H1 (cell line): Measurements from ENCODE around the gene DIO3. TPM values are rescaled to one million over a fixed set of nuclear protein-coding genes. Genes with fewer than 3 reads are reported as not detected.

Experiments used
- CTCF ChIA-PET: fragments of 300-600 bp; sonication (Branson Sonifier 250); formaldehyde crosslinking; loops from one replicate; lab custom pipeline; 2021; ENCODE audit not compliant: partially characterized antibody; lab: Charles Lee
- POLR2A ChIA-PET: fragments of 300-600 bp; sonication (Branson Sonifier 250); formaldehyde crosslinking; loops from one replicate; lab custom pipeline; 2021; ENCODE audit warnings: inconsistent platforms; ENCODE audit not compliant: partially characterized antibody; lab: Charles Lee
- DNase-seq, 2 experiments: peaks; one replicate each; pipeline versions ENCODE4 v3.0.0 to v3.0.0-alpha.2; 2010 to 2022; ENCODE audit warnings: low spot score in 2 of 2, low read depth in 1 of 2, mixed read lengths in 1 of 2
- FAIRE-seq: peaks from 2 replicates; lab custom pipeline; 2011; peaks lifted over from hg19 to GRCh38; lab: Jason Lieb, UNC
- H2AFZ ChIP-seq: 2 replicates; pipeline ENCODE4 v1.8.1; 2012; ENCODE audit warnings: low read length, inconsistent platforms
- H2AK5ac ChIP-seq: 2 replicates; pipeline ENCODE4 v1.6.1; 2013; ENCODE audit warnings: low read depth, low read length
- H2BK120ac ChIP-seq: replicated peaks from 2 replicates; pipeline ENCODE3; 2013; ENCODE audit warnings: low read depth, low read length, inconsistent platforms
- H2BK12ac ChIP-seq: 2 replicates; pipeline ENCODE4 v1.6.1; 2013; ENCODE audit warnings: low read depth, low read length
- H2BK15ac ChIP-seq: 2 replicates; pipeline ENCODE4 v1.6.1; 2013; ENCODE audit warnings: low read length
- H2BK20ac ChIP-seq: 2 replicates; pipeline ENCODE4 v1.6.1; 2013; ENCODE audit warnings: low read length
- H2BK5ac ChIP-seq: 2 replicates; pipeline ENCODE4 v1.6.1; 2013; ENCODE audit warnings: low read depth, low read length
- H3K14ac ChIP-seq: 2 replicates; pipeline ENCODE4 v1.6.1; 2013; ENCODE audit warnings: inconsistent platforms; ENCODE audit not compliant: insufficient read length
- H3K18ac ChIP-seq: 2 replicates; pipeline ENCODE4 v1.6.1; 2013; ENCODE audit warnings: low read length; ENCODE audit errors: extremely low read depth
- H3K23ac ChIP-seq: 2 replicates; pipeline ENCODE4 v1.6.1; 2013; ENCODE audit warnings: inconsistent platforms; ENCODE audit not compliant: insufficient read length
- H3K23me2 ChIP-seq: 2 replicates; pipeline ENCODE4 v1.6.1; 2013; ENCODE audit warnings: low read depth, low read length
- H3K27ac ChIP-seq: 2 replicates; pipeline ENCODE4 v1.6.1; 2011; ENCODE audit warnings: low read depth, low read length, inconsistent platforms
- H3K27me3 ChIP-seq, 4 experiments: replicated peaks in 1 of 4; 1 replicate in 1 of 4; 2 replicates in 3 of 4; pipeline versions ENCODE4 v1.6.1 to v1.8.1; 2011 to 2013; ENCODE audit warnings: low read length in 3 of 4, mild to moderate bottlenecking in 3 of 4, inconsistent platforms in 2 of 4, mixed read lengths in 2 of 4, moderate library complexity in 1 of 4; ENCODE audit not compliant: control insufficient read depth in 3 of 4, insufficient read depth in 3 of 4; ENCODE audit errors: extremely low read depth in 1 of 4
- H3K36me3 ChIP-seq, 4 experiments: 2 replicates each; pipeline versions ENCODE4 v1.6.1 to v1.8.1; 2011 to 2013; ENCODE audit warnings: mild to moderate bottlenecking in 4 of 4, low read length in 3 of 4, moderate library complexity in 2 of 4, control low read depth in 1 of 4, inconsistent platforms in 1 of 4; ENCODE audit not compliant: insufficient read depth in 4 of 4, control insufficient read depth in 2 of 4
- H3K4ac ChIP-seq: replicated peaks from 2 replicates; pipeline ENCODE3; 2013; ENCODE audit warnings: low read length, low read depth, mixed read lengths, inconsistent platforms; ENCODE audit not compliant: insufficient read length
- H3K4me1 ChIP-seq, 4 experiments: replicated peaks in 1 of 4; 1 replicate in 1 of 4; 2 replicates in 3 of 4; pipeline versions ENCODE4 v1.6.1 to v1.8.1; 2011 to 2013; ENCODE audit warnings: low read length in 3 of 4, inconsistent platforms in 2 of 4, mixed read lengths in 1 of 4; ENCODE audit not compliant: insufficient read depth in 4 of 4, control insufficient read depth in 3 of 4
- H3K4me2 ChIP-seq, 2 experiments: 2 replicates each; pipeline versions ENCODE4 v1.6.1 to v1.8.1; 2011 to 2013; ENCODE audit warnings: low read depth in 2 of 2, low read length in 2 of 2, control low read depth in 1 of 2, inconsistent platforms in 1 of 2, mild to moderate bottlenecking in 1 of 2; ENCODE audit not compliant: insufficient read depth in 1 of 2
- H3K4me3 ChIP-seq, 4 experiments: fragments of 200-600, 300-600 bp in 1 of 4; sonication (generic), shearing (Covaris generic), sonication (Bioruptor Twin) in 1 of 4; 2 replicates each; pipeline versions ENCODE4 v1.5.1 to v1.8.1; 2011 to 2016; ENCODE audit warnings: low read length in 4 of 4, low read depth in 3 of 4, control low read depth in 2 of 4, inconsistent platforms in 2 of 4, mild to moderate bottlenecking in 2 of 4, mixed read lengths in 1 of 4, moderate library complexity in 1 of 4; ENCODE audit not compliant: insufficient read depth in 2 of 4; ENCODE audit errors: extremely low read depth in 1 of 4
- H3K56ac ChIP-seq: replicated peaks from 2 replicates; pipeline ENCODE3; 2013; ENCODE audit warnings: low read depth, mild to moderate bottlenecking, mixed read lengths, low read length, inconsistent platforms; ENCODE audit not compliant: insufficient read length
- H3K79me1 ChIP-seq: 2 replicates; pipeline ENCODE4 v1.6.1; 2013; ENCODE audit warnings: low read depth, low read length, control low read depth
- H3K79me2 ChIP-seq, 2 experiments: 2 replicates each; pipeline versions ENCODE4 v1.6.1 to v1.8.1; 2012 to 2013; ENCODE audit warnings: low read length in 2 of 2, mild to moderate bottlenecking in 2 of 2, inconsistent platforms in 1 of 2; ENCODE audit not compliant: insufficient read depth in 2 of 2, control insufficient read depth in 1 of 2
- H3K9ac ChIP-seq, 4 experiments: replicated peaks in 1 of 4; 1 replicate in 1 of 4; 2 replicates in 3 of 4; pipeline versions ENCODE4 v1.6.1 to v1.8.1; 2011 to 2013; ENCODE audit warnings: low read depth in 3 of 4, low read length in 3 of 4, control low read depth in 2 of 4, mild to moderate bottlenecking in 2 of 4, moderate library complexity in 2 of 4, inconsistent platforms in 1 of 4; ENCODE audit errors: extremely low read depth in 1 of 4
- H3K9me3 ChIP-seq, 2 experiments: 2 replicates each; pipeline versions ENCODE4 v1.6.1 to v1.8.1; 2012 to 2013; ENCODE audit warnings: mild to moderate bottlenecking in 2 of 2, moderate library complexity in 2 of 2, control low read depth in 1 of 2, inconsistent platforms in 1 of 2, low read depth in 1 of 2, low read length in 1 of 2, mixed read lengths in 1 of 2; ENCODE audit not compliant: insufficient read depth in 2 of 2
- H4K20me1 ChIP-seq, 2 experiments: replicated peaks in 1 of 2; 2 replicates each; pipeline versions ENCODE3 to v1.8.1; 2011 to 2013; ENCODE audit warnings: inconsistent platforms in 2 of 2, low read length in 2 of 2, mild to moderate bottlenecking in 1 of 2; ENCODE audit not compliant: insufficient read depth in 2 of 2, control insufficient read depth in 1 of 2
- H4K5ac ChIP-seq: 2 replicates; pipeline ENCODE4 v1.6.1; 2013; ENCODE audit warnings: low read length, low read depth, mixed read lengths, inconsistent platforms; ENCODE audit not compliant: insufficient read length
- H4K8ac ChIP-seq: 2 replicates; pipeline ENCODE4 v1.8.0; 2013; ENCODE audit warnings: mild to moderate bottlenecking, moderate library complexity, low read length, inconsistent platforms; ENCODE audit not compliant: insufficient read depth; ENCODE audit errors: extremely low read depth
- H4K91ac ChIP-seq: replicated peaks from 2 replicates; pipeline ENCODE3; 2013; ENCODE audit warnings: low read length, mixed read lengths, inconsistent platforms; ENCODE audit not compliant: insufficient read length
- CHD1 ChIP-seq: IDR thresholded peaks from 2 replicates; pipeline ENCODE4 v1.6.1; 2012; ENCODE audit warnings: low read depth, low read length, improper control_type of control experiment
- CTBP2 ChIP-seq: IDR thresholded peaks from 2 replicates; pipeline ENCODE4 v1.7.0; 2011; ENCODE audit warnings: borderline replicate concordance, mild to moderate bottlenecking, moderate library complexity, mixed read lengths, low read length; ENCODE audit not compliant: insufficient read depth, insufficient read length
- FOSL1 ChIP-seq: IDR thresholded peaks from 2 replicates; pipeline ENCODE4 v1.6.1; 2011; ENCODE audit warnings: mild to moderate bottlenecking, low read depth, low read length, moderate library complexity; ENCODE audit not compliant: insufficient read depth
- GABPA ChIP-seq: IDR thresholded peaks from 2 replicates; pipeline ENCODE4 v1.6.1; 2011; ENCODE audit warnings: mild to moderate bottlenecking, low read length, moderate library complexity, borderline replicate concordance; ENCODE audit not compliant: insufficient read depth
- JUN ChIP-seq: IDR thresholded peaks from 2 replicates; pipeline ENCODE4 v1.6.1; 2011; ENCODE audit warnings: low read depth, mild to moderate bottlenecking, improper control_type of control experiment, low read length
- JUND ChIP-seq: IDR thresholded peaks from 2 replicates; pipeline ENCODE4 v1.6.1; 2011; ENCODE audit warnings: mild to moderate bottlenecking, improper control_type of control experiment, low read length
- MAFK ChIP-seq: IDR thresholded peaks from 2 replicates; pipeline ENCODE4 v1.6.1; 2012; ENCODE audit warnings: low read depth, mild to moderate bottlenecking, improper control_type of control experiment, low read length
- NANOG ChIP-seq: IDR thresholded peaks from 2 replicates; pipeline ENCODE4 v1.6.1; 2011; ENCODE audit warnings: low read length, low read depth, mild to moderate bottlenecking, inconsistent platforms; ENCODE audit not compliant: insufficient read depth, poor library complexity, severe bottlenecking
- RFX5 ChIP-seq: IDR thresholded peaks from 2 replicates; pipeline ENCODE4 v1.6.1; 2011; ENCODE audit warnings: low read depth, low read length, improper control_type of control experiment, borderline replicate concordance
- TCF12 ChIP-seq: IDR thresholded peaks from 2 replicates; pipeline ENCODE4 v1.6.1; 2011; ENCODE audit warnings: low read depth, mild to moderate bottlenecking, low read length
- WGBS, 2 experiments: shearing (Covaris generic) in 1 of 2; methylation state at CpG; one replicate each; pipeline versions ENCODE4 v1.1.6 to v1.1.7; 2013 to 2015; ENCODE audit warnings: low lambda C conversion rate in 2 of 2, mixed read lengths in 2 of 2, inconsistent platforms in 1 of 2, low coverage in 1 of 2, missing lambda C conversion rate in 1 of 2; ENCODE audit not compliant: insufficient replicate concordance in 2 of 2, insufficient coverage in 1 of 2, insufficient read length in 1 of 2; ENCODE audit errors: extremely low coverage in 1 of 2, missing lambda C conversion rate in 1 of 2; 5-methylcytosine and 5-hydroxymethylcytosine counted together
- polyA plus RNA-seq, 7 experiments: library from polyadenylated mRNA; depleted of rRNA in 3 of 7; stranded (reverse) in 5 of 7; unstranded in 2 of 7; fragments of >200 nt in 5 of 7; fragments of 200-250 nt in 2 of 7; gene quantifications; 1 replicate in 5 of 7; 2 replicates in 1 of 7; 4 replicates in 1 of 7; pipeline versions ENCODE4 v1.2.1 to v1.2.3, GENCODE V29; 2011 to 2013; ENCODE audit warnings: missing spikeins in 2 of 7, mixed read lengths in 2 of 7
- total RNA-seq: library from RNA; stranded (reverse); fragmentation: NEBNext Ultra II Directional; extraction: Animal tissue kit (Norgen Biotek cat#: 25700); gene quantifications from 2 replicates; pipeline ENCODE4 v1.2.1, GENCODE V29; 2021
- TF ChIP-seq, protein P1 (sequence below), 3 experiments: IDR thresholded peaks; 1 replicate in 2 of 3; 2 replicates in 1 of 3; pipeline versions ENCODE4 v1.5.1 to v1.6.1; 2011; ENCODE audit warnings: low read length in 3 of 3, mild to moderate bottlenecking in 3 of 3, inconsistent platforms in 2 of 3, low read depth in 1 of 3, moderate library complexity in 1 of 3; ENCODE audit not compliant: insufficient read depth in 1 of 3; ENCODE audit errors: control extremely low read depth in 1 of 3

DIO3 gene
- total and polyA plus RNA-seq, 2 of the 8 experiments (the other 6 are each of a cell fraction or from before 2014, with no cell fraction given), result 0.17 to 0.19 TPM

DNA sequence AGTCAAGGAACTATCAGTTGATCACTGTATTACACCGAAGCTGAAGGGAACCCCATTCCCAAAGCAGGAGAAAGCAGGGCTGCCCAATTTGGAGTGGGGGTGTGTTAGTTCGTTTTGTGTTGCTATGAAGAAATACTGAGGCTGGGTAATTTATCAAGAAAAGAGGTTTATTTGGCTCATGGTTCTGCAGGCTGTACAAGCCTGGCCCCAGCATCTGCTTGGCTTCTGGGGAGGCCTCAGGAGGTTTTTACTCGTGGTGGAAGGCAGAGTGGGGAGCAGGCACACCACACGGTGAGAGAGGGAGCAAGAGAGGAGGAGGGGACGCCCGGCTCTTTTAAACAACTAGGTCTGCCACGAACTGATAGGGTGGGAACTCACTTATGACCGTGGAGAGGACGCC, 16.7 kb upstream of the DIO3 start:
- Histone ChIP-seq H4K5ac (no peak overlapping the region), H3K56ac (no peak overlapping the region), H4K8ac (no peak overlapping the region), H2BK5ac (no peak overlapping the region), H2BK12ac (no peak overlapping the region), H3K9ac (no peak overlapping the region), H3K9me3 (no peaks in the 10 kb centered on the region), H4K91ac (no peak overlapping the region), H3K27ac (no peak overlapping the region), H3K79me2 (no peaks in the 10 kb centered on the region), H2BK20ac (no peak overlapping the region), H2BK120ac (no peak overlapping the region), H2AK5ac (no peak overlapping the region), H3K4me3 (no peak overlapping the region), H3K14ac (no peak overlapping the region), H2AFZ (no peak overlapping the region), H4K20me1 (no peaks in the 10 kb centered on the region), H3K4ac (no peak overlapping the region), H3K23me2 (no peaks in the 10 kb centered on the region), H3K4me1 (peaks cover 0 to 3% (median 0%) of the 10 kb centered on the region in 4 experiments; a peak in 2 of 7 replicates), H3K23ac (no peak overlapping the region), H3K18ac (no peak overlapping the region), H2BK15ac (no peak overlapping the region), H3K27me3 (no peaks in the 10 kb centered on the region), H3K36me3 (no peaks in the 10 kb centered on the region), H3K4me2 (no peak overlapping the region), H3K79me1 (no peaks in the 10 kb centered on the region)
- DNase-seq, result no peak
- WGBS, 2 experiments, result 96% methylated on average over 4 of the region's 9 CpGs; no CpG with 5 or more reads in 1 of the 2 experiments
- ChIA-PET POLR2A (no interaction called here), CTCF (interaction anchor here (0.7 to 1.6 kb wide), 2 partner anchors 27 to 1151 kb away, joined by 3 read pairs; no protein-coding TSS in a partner anchor)
- FAIRE-seq, result no peak
- TF ChIP-seq RFX5 (no peak), JUN (no peak), MAFK (no peak), CTBP2 (no peak), NANOG (no peak), GABPA (no peak), FOSL1 (no peak), TCF12 (no peak), CHD1 (no peak), JUND (no peak)
- TF ChIP-seq, protein P1, sequence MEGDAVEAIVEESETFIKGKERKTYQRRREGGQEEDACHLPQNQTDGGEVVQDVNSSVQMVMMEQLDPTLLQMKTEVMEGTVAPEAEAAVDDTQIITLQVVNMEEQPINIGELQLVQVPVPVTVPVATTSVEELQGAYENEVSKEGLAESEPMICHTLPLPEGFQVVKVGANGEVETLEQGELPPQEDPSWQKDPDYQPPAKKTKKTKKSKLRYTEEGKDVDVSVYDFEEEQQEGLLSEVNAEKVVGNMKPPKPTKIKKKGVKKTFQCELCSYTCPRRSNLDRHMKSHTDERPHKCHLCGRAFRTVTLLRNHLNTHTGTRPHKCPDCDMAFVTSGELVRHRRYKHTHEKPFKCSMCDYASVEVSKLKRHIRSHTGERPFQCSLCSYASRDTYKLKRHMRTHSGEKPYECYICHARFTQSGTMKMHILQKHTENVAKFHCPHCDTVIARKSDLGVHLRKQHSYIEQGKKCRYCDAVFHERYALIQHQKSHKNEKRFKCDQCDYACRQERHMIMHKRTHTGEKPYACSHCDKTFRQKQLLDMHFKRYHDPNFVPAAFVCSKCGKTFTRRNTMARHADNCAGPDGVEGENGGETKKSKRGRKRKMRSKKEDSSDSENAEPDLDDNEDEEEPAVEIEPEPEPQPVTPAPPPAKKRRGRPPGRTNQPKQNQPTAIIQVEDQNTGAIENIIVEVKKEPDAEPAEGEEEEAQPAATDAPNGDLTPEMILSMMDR (IDR thresholded peaks at IDR 0.05; ENCODE audit: control extremely low read depth in 1 of 3, insufficient read depth in 1 of 3, low read depth in 1 of 3, low read length in 3 of 3), result no peak
